CD4-positive, alpha-beta memory T cell (primary cell): Measurements from ENCODE around the gene DIP2C. TPM values are rescaled to one million over a fixed set of nuclear protein-coding genes. Genes with fewer than 3 reads are reported as not detected.

Experiments used
- CTCF ChIA-PET: fragments of 350-600 bp; sonication (Branson Sonifier 250); formaldehyde crosslinking; loops from one replicate; lab custom pipeline; 2021; ENCODE audit warnings: inconsistent platforms; ENCODE audit not compliant: partially characterized antibody; lab: Charles Lee
- POLR2A ChIA-PET: fragments of 350-600 bp; sonication (Branson Sonifier 250); formaldehyde crosslinking; loops from one replicate; lab custom pipeline; 2021; ENCODE audit not compliant: partially characterized antibody; lab: Charles Lee
- DNase-seq, 5 donors: peaks; one replicate each; pipeline versions ENCODE4 v3.0.0 to v3.0.0-alpha.2; 2020 to 2022; ENCODE audit warnings: mixed read lengths in 1 of 5
- H3K27ac ChIP-seq: one replicate; pipeline ENCODE4 v1.7.0; 2013; ENCODE audit warnings: low read depth, low read length
- H3K27me3 ChIP-seq: 2 replicates; pipeline ENCODE4 v1.7.0; 2013; ENCODE audit warnings: mild to moderate bottlenecking, low read length, moderate library complexity; ENCODE audit not compliant: insufficient read depth
- H3K36me3 ChIP-seq: 2 replicates; pipeline ENCODE4 v1.7.0; 2013; ENCODE audit warnings: mild to moderate bottlenecking, low read length, moderate library complexity; ENCODE audit not compliant: insufficient read depth
- H3K4me1 ChIP-seq: 2 replicates; pipeline ENCODE4 v1.7.0; 2013; ENCODE audit warnings: mild to moderate bottlenecking, low read length, moderate library complexity; ENCODE audit not compliant: insufficient read depth
- H3K4me3 ChIP-seq, 2 donors: one replicate each; pipeline ENCODE4 v1.7.0; 2013; ENCODE audit warnings: low read length in 2 of 2, mild to moderate bottlenecking in 1 of 2
- H3K9me3 ChIP-seq, 2 donors: one replicate each; pipeline ENCODE4 v1.7.0; 2013; ENCODE audit warnings: low read length in 2 of 2, control low read depth in 1 of 2; ENCODE audit not compliant: control insufficient read depth in 1 of 2
- H3K27ac Mint-ChIP-seq, 7 donors: one replicate each; pipeline ENCODE4 v1.8.0; 2020 to 2021; ENCODE audit warnings: mixed read lengths in 7 of 7, mild to moderate bottlenecking in 6 of 7, inconsistent platforms in 3 of 7, moderate library complexity in 3 of 7
- H3K27me3 Mint-ChIP-seq, 2 donors: one replicate each; pipeline ENCODE4 v1.8.0; 2020 to 2021; ENCODE audit warnings: mixed read lengths in 2 of 2
- H3K36me3 Mint-ChIP-seq, 2 donors: one replicate each; pipeline ENCODE4 v1.8.0; 2020 to 2021; ENCODE audit warnings: mixed read lengths in 2 of 2, inconsistent platforms in 1 of 2, mild to moderate bottlenecking in 1 of 2
- H3K4me1 Mint-ChIP-seq, 4 donors: one replicate each; pipeline ENCODE4 v1.8.0; 2020 to 2021; ENCODE audit warnings: mixed read lengths in 4 of 4, mild to moderate bottlenecking in 1 of 4
- H3K4me3 Mint-ChIP-seq, 8 donors: one replicate each; pipeline ENCODE4 v1.8.0; 2020 to 2021; ENCODE audit warnings: mixed read lengths in 8 of 8, mild to moderate bottlenecking in 7 of 8, moderate library complexity in 6 of 8, inconsistent platforms in 3 of 8
- H3K9me3 Mint-ChIP-seq, 8 donors: one replicate each; pipeline ENCODE4 v1.8.0; 2020 to 2021; ENCODE audit warnings: mixed read lengths in 8 of 8, mild to moderate bottlenecking in 5 of 8, inconsistent platforms in 3 of 8, moderate library complexity in 1 of 8
- intact Hi-C: fragments of 100-400 bp; cut with micrococcal nuclease; formaldehyde crosslinking; loops from one replicate; pipeline ENCODE4 v1.15.1; 2023
- polyA plus RNA-seq, 2 donors: library from polyadenylated mRNA; unstranded; fragments of 300-500 nt; fragmentation: Illumina TruSeq; gene quantifications; one replicate each; pipeline ENCODE4 v1.2.3, GENCODE V29; 2021
- total RNA-seq, 2 experiments: library from RNA; stranded (reverse); gene quantifications; one replicate each; pipeline ENCODE4 v1.2.3, GENCODE V29; 2021

The DIP2C gene
- total and polyA plus RNA-seq, 4 experiments from 2014 or later: 1.1 to 6.0 (median 3.9) TPM

DNA sequence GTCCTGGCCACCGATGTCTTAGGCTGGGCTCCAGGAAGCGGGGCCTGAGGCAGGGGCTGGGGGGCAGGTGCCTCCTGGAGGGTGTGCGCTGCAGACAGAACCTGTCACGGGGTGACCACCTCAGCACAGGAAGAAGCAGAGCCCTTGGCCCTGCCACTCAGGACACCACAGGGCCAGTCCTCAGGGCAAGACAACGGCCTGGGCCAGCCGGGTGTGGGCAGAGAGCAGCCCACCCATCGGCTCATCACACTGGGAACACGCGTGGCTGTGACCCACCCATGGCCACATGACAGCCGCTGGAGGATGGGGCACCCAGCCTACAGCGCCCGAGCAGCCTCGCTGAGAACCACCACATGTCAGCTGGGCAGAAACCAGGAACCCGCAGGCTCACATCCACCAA, 5.9 kb upstream of the DIP2C start:
- intact Hi-C loops: no loop called here
- POLR2A ChIA-PET: interaction anchor here (0.5 kb wide), 1 partner anchor 111 kb away, joined by 3 read pairs; no protein-coding TSS in a partner anchor
- H3K27me3 Mint-ChIP-seq: peaks cover 19 to 30% of the 10 kb centered on the region in 2 donors
- no peaks in the 10 kb centered on the region for H3K36me3 Mint-ChIP-seq
- H3K4me3 ChIP-seq: no peak overlapping the region
- no peak overlapping the region for H3K27ac ChIP-seq
- no peaks in the 10 kb centered on the region for H3K9me3 ChIP-seq
- H3K36me3 ChIP-seq: no peaks in the 10 kb centered on the region
- H3K4me1 ChIP-seq: no peaks in the 10 kb centered on the region
- no peaks in the 10 kb centered on the region for H3K27me3 ChIP-seq
- no peak overlapping the region for H3K4me3 Mint-ChIP-seq
- peaks cover 1 to 7% (median 3%) of the 10 kb centered on the region in 4 donors for H3K4me1 Mint-ChIP-seq
- CTCF ChIA-PET: no interaction called here
- no peak overlapping the region for H3K27ac Mint-ChIP-seq
- peaks cover 0 to 1% (median 0%) of the 10 kb centered on the region in 8 donors for H3K9me3 Mint-ChIP-seq
- DNase-seq: no peak

DNA sequence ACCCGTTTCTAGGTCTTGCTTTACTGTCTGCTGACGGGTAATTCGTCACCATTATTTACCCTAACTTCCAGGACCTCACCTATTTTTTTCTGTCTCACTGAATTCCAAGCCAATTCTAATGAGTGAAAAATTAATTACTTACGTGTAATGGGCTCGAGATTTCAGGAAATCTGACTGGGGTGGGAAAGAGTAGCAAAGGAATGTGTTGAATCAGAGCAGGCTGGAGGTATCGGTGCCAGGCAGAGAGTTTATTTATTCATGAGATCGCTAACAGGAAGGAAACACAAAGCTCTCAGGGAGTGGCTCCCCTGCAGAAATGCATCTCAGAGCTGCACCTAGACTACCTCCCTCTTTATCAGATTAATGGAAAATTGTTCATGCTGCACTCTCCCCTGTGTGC, 4.0 kb upstream of the DIP2C start:
- ChIA-PET CTCF (no interaction called here), POLR2A (no interaction called here)
- no peaks in the 10 kb centered on the region for H3K36me3 Mint-ChIP-seq
- H3K27ac ChIP-seq: no peak overlapping the region
- DNase-seq: no peak
- H3K4me1 ChIP-seq: no peaks in the 10 kb centered on the region
- peak overlapping the region in 1 of 7 donors; percentile 22 for H3K27ac Mint-ChIP-seq
- peaks cover 17 to 26% of the 10 kb centered on the region in 2 donors for H3K27me3 Mint-ChIP-seq
- H3K4me3 Mint-ChIP-seq: peak overlapping the region in 3 of 8 donors; percentile 37 to 39 (median 38)
- H3K4me1 Mint-ChIP-seq: peaks cover 1 to 8% (median 5%) of the 10 kb centered on the region in 4 donors
- H3K36me3 ChIP-seq: no peaks in the 10 kb centered on the region
- no peaks in the 10 kb centered on the region for H3K9me3 ChIP-seq
- H3K9me3 Mint-ChIP-seq: peaks cover 0 to 1% (median 0%) of the 10 kb centered on the region in 8 donors
- intact Hi-C loops: no loop called here
- no peak overlapping the region for H3K4me3 ChIP-seq
- H3K27me3 ChIP-seq: no peaks in the 10 kb centered on the region

DNA sequence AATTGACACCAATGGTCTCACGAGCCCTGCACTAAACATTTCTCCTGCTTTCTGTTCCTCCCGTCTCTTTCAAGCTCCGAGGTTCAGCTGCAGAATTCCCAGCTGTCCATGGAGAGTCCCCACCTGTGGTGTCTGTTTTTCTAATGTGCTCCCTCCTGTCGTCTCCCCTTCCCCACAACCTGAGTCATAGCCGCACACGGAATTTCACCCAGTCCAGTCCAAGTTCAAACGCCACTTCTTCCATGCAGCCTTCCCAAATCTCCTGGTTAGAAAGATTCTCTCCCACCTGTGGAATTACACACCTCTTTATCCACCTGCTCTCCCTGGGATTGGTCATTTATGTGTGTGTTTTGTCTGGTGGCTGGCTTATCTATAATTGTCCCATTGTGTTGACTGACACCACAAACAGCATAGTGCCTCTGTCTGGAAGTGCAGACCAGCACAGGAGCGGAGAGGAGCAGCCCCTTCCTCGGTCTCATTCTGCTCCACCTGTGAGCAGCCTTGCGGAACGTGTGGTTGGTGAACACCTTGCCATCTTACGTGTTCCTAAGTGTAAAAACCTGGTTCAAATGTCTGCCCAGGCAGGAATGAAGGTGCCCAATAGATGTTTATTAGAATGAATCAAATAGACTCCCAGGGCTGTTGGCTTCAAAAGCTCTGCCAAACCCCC, 3.3 kb upstream of the DIP2C start:
- Histone ChIP-seq H3K36me3 (no peaks in the 10 kb centered on the region), H3K4me1 (no peaks in the 10 kb centered on the region), H3K9me3 (no peaks in the 10 kb centered on the region), H3K27ac (no peak overlapping the region), H3K27me3 (no peaks in the 10 kb centered on the region), H3K4me3 (no peak overlapping the region)
- DNase-seq: no peak
- peaks cover 0 to 1% (median 0%) of the 10 kb centered on the region in 8 donors for H3K9me3 Mint-ChIP-seq
- intact Hi-C loops: no loop called here
- no peak overlapping the region for H3K4me3 Mint-ChIP-seq
- H3K4me1 Mint-ChIP-seq: peaks cover 1 to 12% (median 6%) of the 10 kb centered on the region in 4 donors
- CTCF ChIA-PET: no interaction called here
- no peak overlapping the region for H3K27ac Mint-ChIP-seq
- no peaks in the 10 kb centered on the region for H3K36me3 Mint-ChIP-seq
- POLR2A ChIA-PET: no interaction called here
- H3K27me3 Mint-ChIP-seq: peaks cover 22 to 28% of the 10 kb centered on the region in 2 donors

DNA sequence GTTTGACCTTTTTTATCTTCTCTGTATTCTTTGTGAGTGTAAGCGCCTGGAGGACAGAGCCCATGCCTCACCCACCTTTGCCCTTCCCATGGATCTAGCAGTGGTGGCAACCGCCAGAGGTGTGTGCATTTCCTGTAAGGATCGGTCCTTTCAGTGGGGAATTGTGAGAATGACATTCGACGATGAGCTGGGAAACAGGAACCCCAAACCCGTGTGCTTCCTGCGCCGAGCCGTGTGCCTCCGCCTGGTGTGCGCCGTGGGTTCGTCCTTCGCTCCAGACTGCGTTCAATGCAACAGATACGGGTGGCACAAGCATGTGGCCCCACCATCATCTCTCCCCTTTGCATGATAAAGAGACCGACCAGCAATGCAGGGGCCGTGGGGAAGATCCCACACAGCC, 1.7 kb upstream of the DIP2C start:
- Mint-ChIP-seq H3K9me3 (peaks cover 0 to 1% (median 0%) of the 10 kb centered on the region in 8 donors), H3K4me3 (peak overlapping the region in 3 of 8 donors; percentile 20 to 39 (median 39)), H3K4me1 (peaks cover 3 to 16% (median 8%) of the 10 kb centered on the region in 4 donors), H3K27me3 (peaks cover 28 to 35% of the 10 kb centered on the region in 2 donors), H3K27ac (no peak overlapping the region), H3K36me3 (no peaks in the 10 kb centered on the region)
- H3K27me3 ChIP-seq: no peaks in the 10 kb centered on the region
- no peak overlapping the region for H3K27ac ChIP-seq
- ChIA-PET CTCF (no interaction called here), POLR2A (no interaction called here)
- intact Hi-C loops: no loop called here
- no peak overlapping the region for H3K4me3 ChIP-seq
- no peaks in the 10 kb centered on the region for H3K4me1 ChIP-seq
- H3K36me3 ChIP-seq: no peaks in the 10 kb centered on the region
- no peak for DNase-seq
- no peaks in the 10 kb centered on the region for H3K9me3 ChIP-seq

DNA sequence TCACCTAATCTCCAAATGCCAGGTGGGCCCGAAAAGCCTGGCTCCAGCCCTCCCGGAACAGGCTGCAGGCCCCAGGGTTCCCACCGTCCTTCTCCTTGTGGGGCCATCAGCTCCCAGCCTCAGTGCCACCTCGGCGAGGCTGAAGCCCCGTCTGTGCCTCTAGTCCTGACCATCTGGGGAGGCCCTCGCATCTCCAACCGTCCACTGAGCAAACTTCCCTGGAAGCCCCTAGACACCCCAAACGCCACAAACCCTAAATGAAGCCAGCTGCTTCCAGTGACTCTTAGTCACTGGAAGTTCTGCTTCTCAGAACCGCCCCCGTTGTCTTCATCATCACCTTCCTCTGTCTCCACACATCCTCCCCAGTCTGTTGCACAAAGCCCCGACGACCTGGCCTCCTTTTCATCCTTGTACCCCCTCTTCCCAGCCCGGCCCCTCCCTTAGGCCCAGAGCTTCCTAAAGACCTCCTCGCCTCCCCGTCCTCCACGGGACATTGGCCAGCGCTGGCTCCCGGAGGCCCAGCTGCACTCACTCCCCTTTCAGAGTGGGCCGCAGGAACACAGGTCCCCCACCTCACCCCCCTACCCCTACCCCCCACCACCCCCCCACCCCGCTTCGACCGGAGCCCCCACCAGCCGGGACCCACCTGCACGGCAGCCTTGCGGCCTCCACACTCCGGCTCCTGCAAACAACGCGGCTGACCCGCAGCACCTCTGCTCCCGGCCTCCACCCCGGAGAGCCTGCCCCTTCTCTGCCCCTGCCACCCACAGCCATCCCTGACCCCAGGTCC, 1.1 kb upstream of the DIP2C start:
- peak overlapping the region in 1 of 7 donors; percentile 55 for H3K27ac Mint-ChIP-seq
- Histone ChIP-seq H3K9me3 (no peaks in the 10 kb centered on the region), H3K36me3 (no peaks in the 10 kb centered on the region), H3K4me3 (no peak overlapping the region), H3K27ac (no peak overlapping the region), H3K4me1 (no peaks in the 10 kb centered on the region), H3K27me3 (no peaks in the 10 kb centered on the region)
- H3K9me3 Mint-ChIP-seq: peaks cover 0 to 1% (median 0%) of the 10 kb centered on the region in 8 donors
- CTCF ChIA-PET: no interaction called here
- peaks cover 3 to 16% (median 8%) of the 10 kb centered on the region in 4 donors for H3K4me1 Mint-ChIP-seq
- no peaks in the 10 kb centered on the region for H3K36me3 Mint-ChIP-seq
- peak overlapping the region; percentile 46 to 73 (median 68) for H3K4me3 Mint-ChIP-seq
- H3K27me3 Mint-ChIP-seq: peaks cover 27 to 31% of the 10 kb centered on the region in 2 donors
- POLR2A ChIA-PET: no interaction called here
- no peak for DNase-seq
- intact Hi-C loops: no loop called here

DNA sequence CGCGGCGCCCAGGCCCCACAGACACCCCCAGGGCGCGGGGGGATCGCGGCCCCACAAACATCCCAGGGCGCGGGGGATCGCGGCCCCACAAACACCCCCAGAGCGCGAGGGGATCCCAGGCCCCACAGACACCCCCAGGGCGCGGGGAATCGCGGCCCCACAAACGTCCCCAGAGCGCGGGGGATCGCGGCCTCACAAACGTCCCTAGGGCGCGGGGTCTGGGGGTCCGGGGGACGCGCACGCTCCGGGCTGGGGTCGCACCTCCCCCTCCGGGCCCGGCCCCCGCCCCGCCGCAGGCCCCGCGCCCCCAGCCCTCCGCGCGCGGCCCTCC, 382 bp downstream of the DIP2C start:
- Histone ChIP-seq H3K36me3 (no peaks in the 10 kb centered on the region), H3K9me3 (no peaks in the 10 kb centered on the region), H3K4me1 (no peaks in the 10 kb centered on the region), H3K27ac (no peak overlapping the region), H3K4me3 (no peak overlapping the region), H3K27me3 (no peaks in the 10 kb centered on the region)
- intact Hi-C loops: no loop called here
- no peak for DNase-seq
- CTCF ChIA-PET: no interaction called here
- Mint-ChIP-seq H3K27me3 (peaks cover 27 to 35% of the 10 kb centered on the region in 2 donors), H3K27ac (no peak overlapping the region), H3K9me3 (peaks cover 0 to 1% (median 0%) of the 10 kb centered on the region in 8 donors), H3K4me3 (no peak overlapping the region), H3K36me3 (no peaks in the 10 kb centered on the region), H3K4me1 (peaks cover 3 to 16% (median 8%) of the 10 kb centered on the region in 4 donors)
- POLR2A ChIA-PET: no interaction called here

DNA sequence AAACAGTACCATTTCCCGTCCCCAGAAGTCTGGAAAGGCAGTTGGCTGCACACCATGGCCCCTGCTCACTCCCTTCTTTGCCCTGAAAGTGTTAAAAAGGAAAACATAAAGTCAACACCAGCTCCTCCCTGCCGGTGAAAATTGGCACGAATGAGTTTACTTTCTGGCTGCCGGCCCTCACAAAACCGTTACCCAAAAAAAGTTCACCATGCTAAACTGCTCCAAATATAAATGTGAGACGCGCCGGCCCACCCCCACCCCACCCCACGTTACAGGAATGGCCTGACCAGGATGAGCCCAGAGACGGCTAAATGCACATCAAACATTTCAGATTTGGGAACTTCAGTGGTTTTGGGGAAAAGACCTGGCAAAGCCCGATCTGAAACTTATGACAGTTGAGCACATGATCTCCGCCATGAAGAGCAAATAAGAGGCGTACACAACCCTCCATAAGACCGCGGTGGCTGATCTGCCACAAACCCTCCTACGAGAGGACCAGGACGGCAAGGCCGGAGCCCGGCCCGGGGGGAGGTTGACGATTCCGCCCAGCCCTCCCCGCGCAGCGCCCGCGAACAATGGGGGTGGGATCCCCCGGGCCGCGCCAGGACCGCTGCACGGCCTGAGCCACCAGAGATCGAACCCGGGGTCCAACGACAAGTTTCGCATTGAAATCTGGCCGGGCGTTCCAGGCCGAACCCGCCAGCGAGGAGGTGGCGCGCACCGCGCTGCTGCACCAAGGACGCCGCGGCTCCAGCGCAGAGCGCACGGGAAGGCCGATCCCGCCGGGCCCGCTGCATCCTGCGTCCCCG, 952 bp downstream of the DIP2C start:
- Histone ChIP-seq H3K4me1 (no peaks in the 10 kb centered on the region), H3K27me3 (no peaks in the 10 kb centered on the region), H3K36me3 (no peaks in the 10 kb centered on the region), H3K27ac (no peak overlapping the region), H3K9me3 (no peaks in the 10 kb centered on the region), H3K4me3 (no peak overlapping the region)
- Mint-ChIP-seq H3K4me3 (peak overlapping the region in 5 of 8 donors; percentile 6 to 40 (median 35)), H3K27me3 (peaks cover 27 to 35% of the 10 kb centered on the region in 2 donors), H3K4me1 (peaks cover 3 to 16% (median 6%) of the 10 kb centered on the region in 4 donors), H3K27ac (no peak overlapping the region), H3K9me3 (peaks cover 0 to 1% (median 0%) of the 10 kb centered on the region in 8 donors), H3K36me3 (no peaks in the 10 kb centered on the region)
- no peak for DNase-seq
- ChIA-PET CTCF (no interaction called here), POLR2A (no interaction called here)
- intact Hi-C loops: no loop called here
